HEK293 (cell line): ENCODE data around the gene RHOV.
A peak's percentile ranks its signal among the peaks of the same experiment; 100 is the strongest.

Experiments
- CTCF ChIA-PET: fragments of 350-600 bp; formaldehyde crosslinking; extraction: SDS; loops from one replicate; lab custom pipeline; 2021; ENCODE audit warnings: antibody characterized with exemption; lab: Yijun Ruan, JAX
- POLR2A ChIA-PET: fragments of 300-600 bp; formaldehyde crosslinking; extraction: SDS; loops from one replicate; lab custom pipeline; 2020; ENCODE audit warnings: antibody characterized with exemption, inconsistent platforms; lab: Yijun Ruan, JAX
- H3K27ac ChIP-seq: fragments of 200-500 bp; sonication (Bioruptor generic); 2 replicates; pipeline ENCODE4 v1.5.1; 2014; ENCODE audit warnings: low read depth, low read length, control low read depth, inconsistent platforms; ENCODE audit errors: extremely low read depth
- H3K36me3 ChIP-seq, 2 experiments: fragments of 200-500 bp in 1 of 2; sonication (Bioruptor generic) in 1 of 2; 1 replicate in 1 of 2; 2 replicates in 1 of 2; pipeline ENCODE4 v1.5.1; 2014 to 2017; ENCODE audit warnings: inconsistent platforms in 2 of 2, low read length in 2 of 2; ENCODE audit not compliant: control insufficient read depth in 2 of 2, insufficient read depth in 1 of 2
- H3K4me1 ChIP-seq: fragments of 200-500 bp; sonication (Bioruptor generic); 2 replicates; pipeline ENCODE4 v1.5.1; 2014; ENCODE audit warnings: mild to moderate bottlenecking, low read length, inconsistent platforms; ENCODE audit not compliant: control insufficient read depth, insufficient read depth
- H3K4me3 ChIP-seq: 2 replicates; pipeline ENCODE4 v1.5.1; 2011; ENCODE audit warnings: low read depth, mild to moderate bottlenecking, control low read depth, low read length, moderate library complexity
- H3K9me3 ChIP-seq: fragments of 200-500 bp; sonication (Bioruptor generic); 2 replicates; pipeline ENCODE4 v1.5.1; 2014; ENCODE audit warnings: low read depth, low read length, inconsistent platforms; ENCODE audit not compliant: control insufficient read depth, insufficient read depth
- GLIS1 ChIP-seq: fragments of 450-650 bp; formaldehyde crosslinking; IDR thresholded peaks from 2 replicates; pipeline ENCODE4 v1.5.1; 2016; ENCODE audit warnings: missing biosample characterization, missing genetic modification characterization
- IKZF3 ChIP-seq: fragments of 450-650 bp; IDR thresholded peaks from 2 replicates; pipeline ENCODE4 v1.5.0; 2018; ENCODE audit warnings: missing biosample characterization, mild to moderate bottlenecking, missing genetic modification characterization, moderate library complexity
- SCRT2 ChIP-seq: fragments of 450-650 bp; formaldehyde crosslinking; IDR thresholded peaks from 2 replicates; pipeline ENCODE4 v1.5.1; 2016; ENCODE audit warnings: missing biosample characterization, missing genetic modification characterization
- YY2 ChIP-seq: fragments of 450-650 bp; formaldehyde crosslinking; IDR thresholded peaks from 2 replicates; pipeline ENCODE4 v1.5.1; 2016; ENCODE audit warnings: missing biosample characterization, missing genetic modification characterization
- ZNF121 ChIP-seq: fragments of 450-650 bp; formaldehyde crosslinking; IDR thresholded peaks from 2 replicates; pipeline ENCODE4 v1.5.1; 2016; ENCODE audit warnings: missing biosample characterization, missing genetic modification characterization
- ZNF133 ChIP-seq: fragments of 450-650 bp; formaldehyde crosslinking; IDR thresholded peaks from 2 replicates; pipeline ENCODE4 v1.5.1; 2016; ENCODE audit warnings: missing biosample characterization, missing genetic modification characterization
- ZNF146 ChIP-seq: fragments of 450-650 bp; formaldehyde crosslinking; IDR thresholded peaks from 2 replicates; pipeline ENCODE4 v1.5.1; 2016; ENCODE audit warnings: missing biosample characterization, missing genetic modification characterization
- ZNF19 ChIP-seq: fragments of 450-650 bp; formaldehyde crosslinking; IDR thresholded peaks from 2 replicates; pipeline ENCODE4; 2016; ENCODE audit warnings: missing biosample characterization, missing genetic modification characterization, low read depth
- ZNF221 ChIP-seq: fragments of 450-650 bp; formaldehyde crosslinking; IDR thresholded peaks from 2 replicates; pipeline ENCODE4 v1.5.1; 2017; ENCODE audit warnings: missing biosample characterization, missing genetic modification characterization, borderline replicate concordance
- ZNF449 ChIP-seq: fragments of 450-650 bp; formaldehyde crosslinking; IDR thresholded peaks from 2 replicates; pipeline ENCODE4 v1.5.1; 2017; ENCODE audit warnings: missing biosample characterization, mild to moderate bottlenecking, missing genetic modification characterization, moderate library complexity
- ZNF580 ChIP-seq: fragments of 450-650 bp; formaldehyde crosslinking; IDR thresholded peaks from 2 replicates; pipeline ENCODE4 v1.5.1; 2016; ENCODE audit warnings: missing biosample characterization, missing genetic modification characterization
- ZNF623 ChIP-seq: fragments of 450-650 bp; formaldehyde crosslinking; IDR thresholded peaks from 2 replicates; pipeline ENCODE4 v1.5.1; 2016; ENCODE audit warnings: missing biosample characterization, missing genetic modification characterization
- ZSCAN18 ChIP-seq: fragments of 450-650 bp; formaldehyde crosslinking; IDR thresholded peaks from 2 replicates; pipeline ENCODE4 v1.5.1; 2016; ENCODE audit warnings: missing biosample characterization, missing genetic modification characterization
- TF ChIP-seq, protein P1 (sequence below): fragments of 450-650 bp; formaldehyde crosslinking; IDR thresholded peaks from 2 replicates; pipeline ENCODE4 v1.5.1; 2016; ENCODE audit warnings: missing biosample characterization, missing genetic modification characterization
- TF ChIP-seq, protein P2 (sequence below): fragments of 450-650 bp; formaldehyde crosslinking; IDR thresholded peaks from 2 replicates; pipeline ENCODE4 v1.5.1; 2016; ENCODE audit warnings: missing biosample characterization, missing genetic modification characterization

The RHOV gene

DNA sequence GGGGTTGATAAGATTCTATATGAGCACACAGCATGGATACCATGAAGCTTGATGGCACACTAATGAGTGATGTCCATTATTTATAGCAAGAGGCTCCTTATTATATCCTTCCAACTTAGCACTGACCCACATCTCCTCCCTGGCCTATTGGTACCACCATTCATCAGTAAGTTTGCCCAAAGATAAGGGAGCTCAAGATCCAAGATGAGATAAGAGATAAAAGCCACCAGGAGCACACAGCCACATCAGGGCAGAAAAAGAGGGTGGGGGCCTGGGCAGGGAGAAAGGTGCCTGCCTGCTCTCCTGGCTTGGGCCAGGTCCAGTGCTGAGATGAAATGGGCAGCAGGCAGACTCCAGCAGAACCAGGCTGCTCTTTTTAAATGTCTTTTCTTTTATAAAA is 41.1 kb downstream of the RHOV start (continued):
- TF ChIP-seq ZNF449 (tag by site-specific recombination) = no peak
- no peak for TF ChIP-seq ZNF146 (tag by site-specific recombination)
- TF ChIP-seq ZNF221 = no peak

DNA sequence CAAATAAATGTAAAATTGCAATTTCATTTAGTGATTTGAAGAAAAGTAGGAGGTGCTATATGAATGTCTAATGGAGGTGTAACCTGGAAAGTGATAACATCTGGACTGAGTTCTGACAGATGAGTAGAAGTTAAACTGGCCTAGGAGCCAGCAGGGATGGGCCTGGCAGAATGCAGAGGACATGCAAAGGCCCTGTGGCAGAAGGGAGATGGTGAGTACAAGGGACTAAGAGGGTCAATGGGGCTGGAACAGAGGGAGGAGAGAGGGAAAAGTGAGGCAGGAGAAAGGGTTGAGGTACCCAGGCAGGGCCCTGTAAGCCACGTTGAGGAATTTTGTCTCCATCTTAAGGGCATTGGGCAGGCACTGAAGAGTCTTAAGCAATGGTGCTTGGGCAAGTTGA is 42.2 kb downstream of the RHOV start:
- H3K4me3 ChIP-seq = no peak overlapping the region
- TF ChIP-seq, protein P1, sequence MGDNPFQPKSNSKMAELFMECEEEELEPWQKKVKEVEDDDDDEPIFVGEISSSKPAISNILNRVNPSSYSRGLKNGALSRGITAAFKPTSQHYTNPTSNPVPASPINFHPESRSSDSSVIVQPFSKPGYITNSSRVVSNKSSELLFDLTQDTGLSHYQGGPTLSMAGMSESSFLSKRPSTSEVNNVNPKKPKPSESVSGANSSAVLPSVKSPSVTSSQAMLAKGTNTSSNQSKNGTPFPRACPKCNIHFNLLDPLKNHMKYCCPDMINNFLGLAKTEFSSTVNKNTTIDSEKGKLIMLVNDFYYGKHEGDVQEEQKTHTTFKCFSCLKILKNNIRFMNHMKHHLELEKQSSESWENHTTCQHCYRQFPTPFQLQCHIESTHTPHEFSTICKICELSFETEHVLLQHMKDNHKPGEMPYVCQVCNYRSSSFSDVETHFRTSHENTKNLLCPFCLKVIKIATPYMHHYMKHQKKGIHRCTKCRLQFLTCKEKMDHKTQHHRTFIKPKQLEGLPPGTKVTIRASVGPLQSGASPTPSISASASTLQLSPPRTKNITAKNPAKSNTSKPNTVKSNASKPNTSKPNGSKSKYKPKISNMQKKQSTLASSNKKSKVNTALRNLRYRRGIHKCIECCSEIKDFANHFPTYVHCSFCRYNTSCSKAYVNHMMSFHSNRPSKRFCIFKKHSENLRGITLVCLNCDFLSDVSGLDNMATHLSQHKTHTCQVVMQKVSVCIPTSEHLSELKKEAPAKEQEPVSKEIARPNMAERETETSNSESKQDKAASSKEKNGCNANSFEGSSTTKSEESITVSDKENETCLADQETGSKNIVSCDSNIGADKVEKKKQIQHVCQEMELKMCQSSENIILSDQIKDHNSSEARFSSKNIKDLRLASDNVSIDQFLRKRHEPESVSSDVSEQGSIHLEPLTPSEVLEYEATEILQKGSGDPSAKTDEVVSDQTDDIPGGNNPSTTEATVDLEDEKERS = 0 out of 2 replicates have a peak, but pooled peaks have one; percentile 29
- TF ChIP-seq ZNF133 = no peak
- no peak for TF ChIP-seq ZNF19 (tag by site-specific recombination)
- no peak for TF ChIP-seq SCRT2
- no peak for TF ChIP-seq YY2 (tag by site-specific recombination)
- TF ChIP-seq ZNF580 (tag by site-specific recombination) = 0 out of 2 replicates have a peak, but pooled peaks have one; percentile 60
- 0 out of 2 replicates have a peak, but pooled peaks have one; percentile 12 for TF ChIP-seq ZNF121 (tag by site-specific recombination)
- TF ChIP-seq ZNF623 (tag by site-specific recombination) = peak; percentile 97
- H3K27ac ChIP-seq = no peak overlapping the region
- H3K9me3 ChIP-seq = no peaks in the 10 kb centered on the region
- CTCF ChIA-PET = interaction anchor here (0.6 to 0.7 kb wide), 2 partner anchors 26 to 686 kb away, joined by 3 to 4 read pairs; no protein-coding TSS in a partner anchor
- H3K36me3 ChIP-seq = no peaks in the 10 kb centered on the region
- H3K4me1 ChIP-seq = no peaks in the 10 kb centered on the region
- POLR2A ChIA-PET = no interaction called here

DNA sequence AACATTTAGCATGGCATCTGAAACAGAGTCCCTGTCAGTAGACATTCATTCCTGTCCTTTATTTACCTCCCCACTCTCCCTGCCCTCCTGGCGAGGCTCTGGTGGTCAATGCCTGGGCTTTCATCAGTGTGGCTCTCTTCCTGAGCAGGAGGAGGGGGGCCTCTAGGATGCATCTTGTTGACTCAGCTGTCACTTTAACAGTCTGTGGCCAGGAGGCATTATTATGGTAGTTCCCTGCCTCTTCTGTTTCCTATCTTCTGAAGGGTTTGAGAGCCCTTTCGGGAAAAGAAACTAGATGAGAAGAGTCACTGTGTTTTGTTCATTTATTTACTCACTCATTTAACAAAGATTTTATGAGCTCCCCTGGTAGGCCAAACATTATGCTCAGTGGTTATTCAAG is 43.1 kb downstream of the RHOV start:
- no peak overlapping the region for H3K4me3 ChIP-seq
- ChIA-PET CTCF (no interaction called here), POLR2A (no interaction called here)
- H3K4me1 ChIP-seq = no peaks in the 10 kb centered on the region
- H3K9me3 ChIP-seq = no peaks in the 10 kb centered on the region
- no peak overlapping the region for H3K27ac ChIP-seq
- no peaks in the 10 kb centered on the region for H3K36me3 ChIP-seq
- no peak for TF ChIP-seq ZSCAN18 (tag by site-specific recombination)
- TF ChIP-seq GLIS1 (tag by site-specific recombination) = peak; percentile 90

- no peaks in the 10 kb centered on the region for H3K9me3 ChIP-seq
- no peak overlapping the region for H3K4me3 ChIP-seq
- H3K36me3 ChIP-seq = no peaks in the 10 kb centered on the region
- H3K27ac ChIP-seq = no peak overlapping the region
- ChIA-PET POLR2A (no interaction called here), CTCF (interaction anchor here (0.9 kb wide), 1 partner anchor 29 kb away, joined by 5 read pairs; no protein-coding TSS in a partner anchor)
- H3K4me1 ChIP-seq = no peaks in the 10 kb centered on the region
- TF ChIP-seq IKZF3 = no peak
- TF ChIP-seq, protein P2, sequence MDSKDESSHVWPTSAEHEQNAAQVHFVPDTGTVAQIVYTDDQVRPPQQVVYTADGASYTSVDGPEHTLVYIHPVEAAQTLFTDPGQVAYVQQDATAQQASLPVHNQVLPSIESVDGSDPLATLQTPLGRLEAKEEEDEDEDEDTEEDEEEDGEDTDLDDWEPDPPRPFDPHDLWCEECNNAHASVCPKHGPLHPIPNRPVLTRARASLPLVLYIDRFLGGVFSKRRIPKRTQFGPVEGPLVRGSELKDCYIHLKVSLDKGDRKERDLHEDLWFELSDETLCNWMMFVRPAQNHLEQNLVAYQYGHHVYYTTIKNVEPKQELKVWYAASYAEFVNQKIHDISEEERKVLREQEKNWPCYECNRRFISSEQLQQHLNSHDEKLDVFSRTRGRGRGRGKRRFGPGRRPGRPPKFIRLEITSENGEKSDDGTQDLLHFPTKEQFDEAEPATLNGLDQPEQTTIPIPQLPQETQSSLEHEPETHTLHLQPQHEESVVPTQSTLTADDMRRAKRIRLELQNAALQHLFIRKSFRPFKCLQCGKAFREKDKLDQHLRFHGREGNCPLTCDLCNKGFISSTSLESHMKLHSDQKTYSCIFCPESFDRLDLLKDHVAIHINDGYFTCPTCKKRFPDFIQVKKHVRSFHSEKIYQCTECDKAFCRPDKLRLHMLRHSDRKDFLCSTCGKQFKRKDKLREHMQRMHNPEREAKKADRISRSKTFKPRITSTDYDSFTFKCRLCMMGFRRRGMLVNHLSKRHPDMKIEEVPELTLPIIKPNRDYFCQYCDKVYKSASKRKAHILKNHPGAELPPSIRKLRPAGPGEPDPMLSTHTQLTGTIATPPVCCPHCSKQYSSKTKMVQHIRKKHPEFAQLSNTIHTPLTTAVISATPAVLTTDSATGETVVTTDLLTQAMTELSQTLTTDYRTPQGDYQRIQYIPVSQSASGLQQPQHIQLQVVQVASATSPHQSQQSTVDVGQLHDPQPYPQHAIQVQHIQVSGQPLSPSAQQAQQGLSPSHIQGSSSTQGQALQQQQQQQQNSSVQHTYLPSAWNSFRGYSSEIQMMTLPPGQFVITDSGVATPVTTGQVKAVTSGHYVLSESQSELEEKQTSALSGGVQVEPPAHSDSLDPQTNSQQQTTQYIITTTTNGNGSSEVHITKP (tag by site-specific recombination) = peak; percentile 45; the same call in 1 of the 2 replicates
- TF ChIP-seq, all 188 proteins: peak for 1
These were observed 44.9 kb downstream of the RHOV start for GRCh38 chr15:40829115-40829514.
